K562 (cell line): ENCODE data around the gene THYN1. TPM values are rescaled to one million over a fixed set of nuclear protein-coding genes. Genes with fewer than 3 reads are reported as not detected.
A peak's percentile ranks its signal among the peaks of the same experiment; 100 is the strongest.

Source experiments
- ATAC-seq: fragments of 200-7000 bp; cut with Tn5 transposase; 3 replicates; pipeline ENCODE4 v1.9.1; 2020; ENCODE audit warnings: moderate library complexity
- BruUV-seq: library from RNA; stranded (reverse); fragments of 400-500 nt; replicated peaks from 2 replicates; lab custom pipeline; 2021; lab: Mats Ljungman, UMichigan
- CTCF ChIA-PET: fragments of 300-600 bp; formaldehyde crosslinking; extraction: SDS; loops from one replicate; lab custom pipeline; 2021; ENCODE audit warnings: low intra/inter-chr PET ratio; lab: Yijun Ruan, JAX
- POLR2A ChIA-PET: fragments of 300-600, 350-650 bp; sonication (Branson Sonifier 250); formaldehyde crosslinking; extraction: SDS; loops from one replicate; lab custom pipeline; 2021; ENCODE audit warnings: antibody characterized with exemption, inconsistent platforms; lab: Yijun Ruan, JAX
- DNase-seq, 4 experiments: peaks; one replicate each; pipeline versions ENCODE4 v3.0.0 to v3.0.0-alpha.2; 2011 to 2018; ENCODE audit warnings: low spot score in 3 of 4, mixed read lengths in 3 of 4; ENCODE audit errors: extremely low read depth in 1 of 4
- FAIRE-seq: peaks from 2 replicates; lab custom pipeline; 2011; peaks lifted over from hg19 to GRCh38; lab: Jason Lieb, UNC
- H2AFZ ChIP-seq: 2 replicates; pipeline ENCODE4 v1.6.0; 2011; ENCODE audit warnings: low read depth, low read length, control low read depth, inconsistent platforms
- H3K27ac ChIP-seq: fragments of 200-600 bp; 3 replicates; pipeline ENCODE4 v1.8.0; 2011; ENCODE audit warnings: low read depth, mild to moderate bottlenecking, control low read depth, inconsistent platforms, low read length, moderate library complexity, mixed read lengths; ENCODE audit errors: extremely low read depth
- H3K27me3 ChIP-seq, 2 experiments: fragments of 300-600 bp in 1 of 2; 2 replicates in 1 of 2; 3 replicates in 1 of 2; pipeline versions ENCODE4 v1.6.0 to v1.8.0; 2011; ENCODE audit warnings: inconsistent platforms in 2 of 2, low read length in 2 of 2, mild to moderate bottlenecking in 1 of 2, mixed read lengths in 1 of 2, moderate library complexity in 1 of 2; ENCODE audit not compliant: control insufficient read depth in 2 of 2, insufficient read depth in 2 of 2
- H3K36me3 ChIP-seq: fragments of 300-600 bp; 3 replicates; pipeline ENCODE4 v1.8.0; 2011; ENCODE audit warnings: mild to moderate bottlenecking, low read length, inconsistent platforms; ENCODE audit not compliant: control insufficient read depth, insufficient read depth
- H3K4me1 ChIP-seq, 2 experiments: fragments of 200-600 bp in 1 of 2; replicated peaks in 1 of 2; 2 replicates in 1 of 2; 3 replicates in 1 of 2; pipeline versions ENCODE4 v1.5.1 to v1.8.0; 2011; ENCODE audit warnings: inconsistent platforms in 2 of 2, low read length in 2 of 2, mild to moderate bottlenecking in 1 of 2, mixed read lengths in 1 of 2, moderate library complexity in 1 of 2; ENCODE audit not compliant: control insufficient read depth in 2 of 2, insufficient read depth in 2 of 2
- H3K4me2 ChIP-seq: 2 replicates; pipeline ENCODE4 v1.6.1; 2011; ENCODE audit warnings: low read length, control low read depth, inconsistent platforms, mixed read lengths; ENCODE audit not compliant: insufficient read depth
- H3K4me3 ChIP-seq: fragments of 200-600 bp; sonication (generic), shearing (Covaris generic); 2 replicates; pipeline ENCODE4 v1.5.1; 2016; ENCODE audit warnings: control low read depth, inconsistent platforms
- H3K79me2 ChIP-seq: fragments of 200-600 bp; 3 replicates; pipeline ENCODE4 v1.8.0; 2011; ENCODE audit warnings: low read length, inconsistent platforms; ENCODE audit not compliant: control insufficient read depth, insufficient read depth
- H3K9ac ChIP-seq, 2 experiments: 2 replicates each; pipeline versions ENCODE4 v1.6.0 to v1.6.1; 2011; ENCODE audit warnings: low read depth in 2 of 2, low read length in 2 of 2, control low read depth in 1 of 2, inconsistent platforms in 1 of 2, mild to moderate bottlenecking in 1 of 2, mixed read lengths in 1 of 2; ENCODE audit not compliant: insufficient read depth in 1 of 2
- H3K9me1 ChIP-seq: one replicate; pipeline ENCODE4 v1.6.0; 2011; ENCODE audit warnings: inconsistent platforms, mild to moderate bottlenecking, low read length, moderate library complexity; ENCODE audit not compliant: control insufficient read depth, insufficient read depth
- H3K9me3 ChIP-seq: replicated peaks from 2 replicates; pipeline ENCODE4 v1.5.1; 2011; ENCODE audit warnings: low read depth, low read length, inconsistent platforms; ENCODE audit not compliant: control insufficient read depth, insufficient read depth
- H4K20me1 ChIP-seq: replicated peaks from 2 replicates; pipeline ENCODE4 v1.6.1; 2011; ENCODE audit warnings: low read length, inconsistent platforms, mixed read lengths; ENCODE audit not compliant: control insufficient read depth, insufficient read depth
- CLOCK ChIP-seq: fragments of 250-450 bp; sonication (Bioruptor Pico); IDR thresholded peaks from 2 replicates; pipeline ENCODE4 v1.4.0; 2020; ENCODE audit warnings: mild to moderate bottlenecking, moderate library complexity, borderline replicate concordance
- FIP1L1 ChIP-seq: fragments of 200-400 bp; formaldehyde crosslinking; IDR thresholded peaks from 2 replicates; pipeline ENCODE4 v1.6.1; 2018; ENCODE audit warnings: mild to moderate bottlenecking, low read depth, low read length; ENCODE audit not compliant: poor library complexity, severe bottlenecking
- FOXP1 ChIP-seq: sonication (generic); formaldehyde crosslinking; IDR thresholded peaks from 2 replicates; pipeline ENCODE4 v1.8.0; 2022; ENCODE audit warnings: mild to moderate bottlenecking, missing genetic modification reagents
- HDAC6 ChIP-seq: IDR thresholded peaks from 2 replicates; pipeline ENCODE4 v1.6.1; 2012; ENCODE audit warnings: low read depth, mild to moderate bottlenecking, control low read depth, inconsistent platforms, low read length, moderate library complexity
- HNRNPL ChIP-seq: fragments of 200-400 bp; formaldehyde crosslinking; IDR thresholded peaks from 2 replicates; pipeline ENCODE4 v1.6.1; 2017; ENCODE audit warnings: low read depth, mild to moderate bottlenecking, low read length
- IRF9 ChIP-seq: fragments of 450-650 bp; IDR thresholded peaks from 2 replicates; pipeline ENCODE4 v1.6.1; 2016; ENCODE audit warnings: missing biosample characterization, missing genetic modification characterization
- MTA2 ChIP-seq: fragments of 450-650 bp; IDR thresholded peaks from 2 replicates; pipeline ENCODE4 v1.6.1; 2016; ENCODE audit warnings: low read depth
- POLR2A ChIP-seq: fragments of 450-650 bp; conservative IDR thresholded peaks from 2 replicates; pipeline ENCODE4 v1.6.1; 2016
- USF2 ChIP-seq: sonication (generic); formaldehyde crosslinking; IDR thresholded peaks from 2 replicates; pipeline ENCODE4 v1.5.0; 2020; ENCODE audit warnings: missing genetic modification reagents
- XRCC5 ChIP-seq: fragments of 200-400 bp; formaldehyde crosslinking; IDR thresholded peaks from 2 replicates; pipeline ENCODE4 v1.6.1; 2017; ENCODE audit warnings: low read depth, mild to moderate bottlenecking, low read length
- WGBS: fragments of 100-300 bp; shearing (Covaris generic); methylation state at CpG from one replicate; pipeline ENCODE4 v1.1.6; 2016; ENCODE audit warnings: low coverage, mixed read lengths; ENCODE audit not compliant: insufficient coverage; ENCODE audit errors: missing lambda C conversion rate; 5-methylcytosine and 5-hydroxymethylcytosine counted together
- in situ Hi-C: fragments of 300-500 bp; cut with MboI; formaldehyde crosslinking; loops from 4 replicates; pipeline ENCODE4 v1.15.0; 2018; ENCODE audit warnings: inconsistent platforms, mixed read lengths
- intact Hi-C: fragments of 100-400 bp; cut with micrococcal nuclease; formaldehyde crosslinking; loops from 2 replicates; pipeline ENCODE4 v1.14.2; 2022
- polyA plus RNA-seq, 8 experiments: library from polyadenylated mRNA; depleted of rRNA in 4 of 8; stranded (reverse) in 5 of 8; unstranded in 3 of 8; fragments of >200 nt; fragmentation: Nextera tagmentation in 2 of 8; fragmentation: Illumina TruSeq in 1 of 8; extraction: Ambion mirVana in 2 of 8; extraction: Trizol in 1 of 8; gene quantifications; 2 replicates each; pipeline versions ENCODE4 v1.2.1 to v1.2.3, GENCODE V29; 2011 to 2014; ENCODE audit warnings: inconsistent platforms in 1 of 8, missing spikeins in 1 of 8
- total RNA-seq, 7 experiments: library from RNA; depleted of rRNA in 6 of 7; stranded (reverse); fragments of >200 nt in 6 of 7; fragmentation: Illumina TruSeq in 2 of 7; extraction: Trizol in 2 of 7; gene quantifications; 2 replicates each; pipeline versions ENCODE4 v1.2.1 to v1.2.3, GENCODE V29; 2011 to 2021; ENCODE audit warnings: low replicate concordance in 1 of 7

THYN1 gene
- total and polyA plus RNA-seq, 9 of the 15 experiments (the other 6 are each of a cell fraction or from before 2014, with no cell fraction given), result 54.9 to 279 (median 104) TPM

- Histone ChIP-seq H3K4me1 (peaks cover 7 to 17% of the 10 kb centered on the region in 2 experiments; a peak in 3 of 5 replicates), H3K36me3 (no peaks in the 10 kb centered on the region)
- POLR2A ChIA-PET, result interaction anchor here (1.0 to 1.5 kb wide), 2 partner anchors 14 to 43 kb away, joined by 3 to 6 read pairs; no protein-coding TSS in a partner anchor
- peak in 1 of 4 experiments; percentile 3 for DNase-seq
- 0 out of 2 replicates have a peak, but pooled peaks have one; percentile 20 for TF ChIP-seq HNRNPL
- TF ChIP-seq IRF9 (tag), result no peak
- TF ChIP-seq FIP1L1, result peak; percentile 38
- TF ChIP-seq XRCC5, result no peak
- TF ChIP-seq USF2 (CRISPR knock-in tag), result no peak
- TF ChIP-seq HDAC6, result no peak
- TF ChIP-seq POLR2A, result no peak
- TF ChIP-seq FOXP1 (CRISPR knock-in tag), result no peak
- no peak for TF ChIP-seq MTA2
- no peak for TF ChIP-seq CLOCK (CRISPR knock-in tag)
- TF ChIP-seq, all 486 proteins: peak for 2
- H3K27ac ChIP-seq, result no peak overlapping the region
- no peak overlapping the region for H2AFZ ChIP-seq
- no peak overlapping the region for H3K4me2 ChIP-seq
- in situ Hi-C loops (no loop called here), intact Hi-C loops (no loop called here)
- H3K9ac ChIP-seq, result no peak overlapping the region; a peak in 1 of 4 replicates
- ATAC-seq (peak; percentile 31; the same call in 2 of the 3 replicates), FAIRE-seq (no peak)
- WGBS, result 8% methylated on average over 19 of the region's 88 CpGs
- CTCF ChIA-PET, result interaction anchor here (0.6 kb wide), 1 partner anchor 54 kb away, joined by 4 read pairs; no protein-coding TSS in a partner anchor
- no peaks in the 10 kb centered on the region for H3K79me2 ChIP-seq
- no TSS peak for BruUV-seq
- no peaks in the 10 kb centered on the region for H3K9me1 ChIP-seq
- no peaks in the 10 kb centered on the region for H4K20me1 ChIP-seq
- H3K27me3 ChIP-seq, result peaks cover 50 to 59% of the 10 kb centered on the region in 2 experiments
- peak overlapping the region; percentile 18; the same call in 1 of the 2 replicates for H3K4me3 ChIP-seq
- H3K9me3 ChIP-seq, result no peaks in the 10 kb centered on the region
These were observed 23.4 kb upstream of the THYN1 start for GRCh38 chr11:134276396-134277182.
